Measurements from ENCODE around the gene UBAC2.

The UBAC2 gene

DNA sequence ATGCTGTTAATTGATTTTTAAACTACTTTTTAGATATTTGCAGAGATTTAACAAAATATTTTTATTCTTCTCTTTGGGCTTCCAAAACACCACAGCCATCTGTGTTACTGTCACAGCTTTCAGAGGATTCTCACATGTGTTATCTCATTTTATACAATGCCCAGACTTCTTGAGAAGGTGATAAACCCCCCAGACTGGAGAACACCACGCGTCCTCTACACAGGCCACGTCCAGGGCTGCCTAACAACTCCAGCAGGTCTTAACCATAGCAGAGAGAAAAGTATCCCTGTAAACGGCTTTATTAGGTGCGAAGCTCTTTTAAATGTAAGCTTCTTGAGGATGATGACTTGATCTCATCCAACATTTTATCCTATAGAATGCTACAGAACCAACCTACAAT is 104.5 kb downstream of the UBAC2 start:
- H3K4me3 ChIP-seq (ENCODE audit: low read length): no peak overlapping the region
- no peak for DNase-seq (ENCODE audit: low read depth)
- TF ChIP-seq, protein P1, sequence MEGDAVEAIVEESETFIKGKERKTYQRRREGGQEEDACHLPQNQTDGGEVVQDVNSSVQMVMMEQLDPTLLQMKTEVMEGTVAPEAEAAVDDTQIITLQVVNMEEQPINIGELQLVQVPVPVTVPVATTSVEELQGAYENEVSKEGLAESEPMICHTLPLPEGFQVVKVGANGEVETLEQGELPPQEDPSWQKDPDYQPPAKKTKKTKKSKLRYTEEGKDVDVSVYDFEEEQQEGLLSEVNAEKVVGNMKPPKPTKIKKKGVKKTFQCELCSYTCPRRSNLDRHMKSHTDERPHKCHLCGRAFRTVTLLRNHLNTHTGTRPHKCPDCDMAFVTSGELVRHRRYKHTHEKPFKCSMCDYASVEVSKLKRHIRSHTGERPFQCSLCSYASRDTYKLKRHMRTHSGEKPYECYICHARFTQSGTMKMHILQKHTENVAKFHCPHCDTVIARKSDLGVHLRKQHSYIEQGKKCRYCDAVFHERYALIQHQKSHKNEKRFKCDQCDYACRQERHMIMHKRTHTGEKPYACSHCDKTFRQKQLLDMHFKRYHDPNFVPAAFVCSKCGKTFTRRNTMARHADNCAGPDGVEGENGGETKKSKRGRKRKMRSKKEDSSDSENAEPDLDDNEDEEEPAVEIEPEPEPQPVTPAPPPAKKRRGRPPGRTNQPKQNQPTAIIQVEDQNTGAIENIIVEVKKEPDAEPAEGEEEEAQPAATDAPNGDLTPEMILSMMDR (conservative IDR thresholded peaks at IDR 0.05; ENCODE audit: low read length): no peak

DNA sequence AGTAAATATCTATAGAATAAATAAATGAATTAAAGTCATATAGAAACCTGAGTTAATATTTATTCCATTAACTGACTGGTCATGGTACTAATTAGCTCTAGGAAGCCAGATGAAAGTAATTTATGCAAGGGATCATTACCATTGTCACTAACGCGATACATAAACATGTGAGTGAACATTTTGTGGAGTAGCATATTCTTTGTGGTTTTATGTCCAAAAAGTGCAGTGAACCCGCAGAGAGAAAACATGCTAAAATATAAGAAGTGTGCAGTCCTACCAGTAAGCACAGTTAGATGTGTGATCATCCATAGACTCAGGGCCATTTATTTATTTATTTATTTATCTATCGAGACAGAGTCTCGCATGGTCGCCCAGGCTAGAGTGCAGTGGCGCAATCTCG is 104.9 kb downstream of the UBAC2 start:
- no peak overlapping the region for H3K4me3 ChIP-seq (ENCODE audit: low read length)
- no peak for DNase-seq (ENCODE audit: low read depth)
- TF ChIP-seq, protein P1 (conservative IDR thresholded peaks at IDR 0.05; ENCODE audit: low read length): no peak

DNA sequence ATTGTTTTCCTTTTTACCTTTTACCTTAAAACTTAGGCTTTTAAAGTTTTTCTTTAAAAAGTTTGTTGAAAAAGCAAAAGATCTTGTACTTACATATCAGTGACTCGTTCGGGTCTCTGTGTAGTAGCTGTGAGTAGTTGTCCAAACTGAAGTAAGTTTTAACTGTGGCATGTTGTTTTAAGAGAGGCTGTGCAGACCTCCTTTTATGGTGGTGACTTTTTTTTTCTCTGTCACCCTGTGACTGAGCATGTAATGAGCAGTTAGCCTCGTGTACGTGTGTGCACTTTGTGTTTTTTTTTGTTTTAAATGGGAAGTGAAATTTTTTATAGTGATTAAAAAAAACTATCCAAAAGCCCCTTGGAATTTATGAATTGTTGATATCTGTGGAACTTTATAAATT is 106.6 kb downstream of the UBAC2 start, which contains the start of gene GPR183:
GPR183 (minus strand) TSS at position 153 of the 400 bp plus-strand sequence. CDS start 11,254 bp downstream, outside the sequence.
- no peak for DNase-seq (ENCODE audit: low read depth)
- TF ChIP-seq, protein P1 (conservative IDR thresholded peaks at IDR 0.05; ENCODE audit: low read length): no peak
- no peak within 1 kb of the TSS for H3K4me3 ChIP-seq (ENCODE audit: low read length)

DNA sequence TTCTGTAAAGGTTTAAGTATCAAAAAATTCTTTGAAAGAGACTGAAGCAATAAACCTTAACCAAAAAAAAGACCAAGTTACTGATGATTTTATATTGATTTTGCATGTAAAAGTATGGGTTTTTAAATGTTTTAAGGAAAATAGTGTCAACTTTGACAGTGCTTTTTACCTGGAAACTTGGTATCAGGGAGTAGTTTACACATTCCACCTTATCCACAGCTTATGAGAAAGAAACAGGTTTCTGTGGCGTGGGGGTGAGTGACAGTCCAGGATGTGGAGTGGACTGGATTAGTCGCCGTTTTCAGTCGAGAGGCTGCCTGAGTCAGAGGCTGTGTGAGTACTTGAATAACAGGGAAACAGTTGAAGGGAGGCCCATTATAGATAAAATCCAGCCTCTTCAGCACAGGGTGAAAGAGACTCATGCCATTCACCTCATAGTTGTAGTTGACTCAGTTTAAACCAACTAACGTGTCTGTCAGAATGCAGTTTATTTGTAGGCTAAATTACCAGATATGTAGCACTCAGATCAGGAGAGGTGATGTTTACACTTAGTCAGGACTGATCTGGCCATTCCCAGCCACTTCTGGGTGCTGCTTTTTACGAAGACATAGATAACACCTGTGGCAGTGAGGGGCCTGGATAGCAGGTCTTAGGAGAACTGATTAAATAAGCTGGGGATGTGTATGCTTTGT is 107.1 kb downstream of the UBAC2 start:
- peak; percentile 54 for DNase-seq (ENCODE audit: low read depth)
- no peak overlapping the region for H3K4me3 ChIP-seq (ENCODE audit: low read length)
- TF ChIP-seq, protein P1 (conservative IDR thresholded peaks at IDR 0.05; ENCODE audit: low read length): no peak

DNA sequence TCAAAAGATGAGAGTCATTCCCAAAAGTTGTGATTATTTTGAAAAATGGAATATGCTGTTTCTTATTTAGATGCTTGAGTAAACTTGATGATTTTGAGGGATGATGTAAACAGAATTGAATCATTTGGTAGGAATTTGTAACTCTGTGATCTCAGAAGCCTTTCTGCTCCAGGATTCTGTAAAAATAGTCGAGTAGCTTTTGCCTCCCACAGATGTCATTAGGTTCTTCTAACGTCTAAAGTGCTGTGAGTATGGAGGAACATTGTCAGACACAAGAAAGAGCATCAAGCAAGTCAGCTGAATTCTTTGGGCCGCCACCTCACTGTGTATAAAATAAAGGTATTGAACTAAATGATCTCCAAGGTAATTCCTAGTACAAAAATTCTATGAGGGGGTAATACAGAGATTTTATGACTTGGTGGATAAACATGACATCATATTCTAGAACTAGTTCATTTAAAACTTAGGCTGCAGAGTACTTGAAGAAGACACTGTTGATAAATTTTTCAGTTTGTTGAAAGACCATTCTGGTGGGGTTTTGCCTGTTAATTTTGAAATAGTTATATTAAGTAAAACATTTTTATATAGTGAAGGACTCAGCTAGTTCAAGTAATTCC is 107.9 kb downstream of the UBAC2 start:
- peak; percentile 68 for DNase-seq (ENCODE audit: low read depth)
- TF ChIP-seq, protein P1 (conservative IDR thresholded peaks at IDR 0.05; ENCODE audit: low read length): no peak
- H3K4me3 ChIP-seq (ENCODE audit: low read length): no peak overlapping the region

DNA sequence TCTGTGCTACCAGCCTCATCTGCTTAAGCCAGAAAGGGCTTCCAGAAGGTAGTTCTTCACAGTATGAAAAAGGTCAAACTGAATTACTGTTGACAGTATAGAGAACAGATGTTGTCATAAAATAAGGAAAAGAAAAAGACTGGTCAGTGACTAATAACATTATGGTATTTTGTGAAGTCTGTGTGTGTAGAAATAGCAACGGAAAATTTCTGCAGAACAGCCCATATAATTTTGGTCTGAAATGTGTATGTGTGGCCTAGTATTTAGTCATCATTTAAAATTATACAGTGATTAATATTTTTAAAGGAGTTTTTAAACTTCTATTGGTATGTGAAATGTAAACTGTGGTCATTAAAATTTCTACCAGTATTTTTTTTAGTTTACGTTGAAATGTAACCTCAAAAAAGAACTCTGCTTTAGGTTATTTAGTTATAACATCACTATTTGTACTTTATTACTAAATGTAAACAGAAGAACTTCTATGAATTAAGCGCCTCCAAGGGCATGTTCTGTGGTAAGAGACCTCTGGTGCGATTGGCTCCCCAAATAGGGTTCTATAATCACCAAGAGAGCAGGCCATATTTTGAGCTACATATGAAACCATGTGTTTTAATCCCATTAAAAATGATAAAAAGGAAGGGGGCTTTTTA is 109.9 kb downstream of the UBAC2 start:
- no peak overlapping the region for H3K4me3 ChIP-seq (ENCODE audit: low read length)
- peak; percentile 87 for DNase-seq (ENCODE audit: low read depth)
- TF ChIP-seq, protein P1 (conservative IDR thresholded peaks at IDR 0.05; ENCODE audit: low read length): no peak

All from AG10803 (cell line).